ENCODE results near the gene MYO3B.

MYO3B gene

DNA sequence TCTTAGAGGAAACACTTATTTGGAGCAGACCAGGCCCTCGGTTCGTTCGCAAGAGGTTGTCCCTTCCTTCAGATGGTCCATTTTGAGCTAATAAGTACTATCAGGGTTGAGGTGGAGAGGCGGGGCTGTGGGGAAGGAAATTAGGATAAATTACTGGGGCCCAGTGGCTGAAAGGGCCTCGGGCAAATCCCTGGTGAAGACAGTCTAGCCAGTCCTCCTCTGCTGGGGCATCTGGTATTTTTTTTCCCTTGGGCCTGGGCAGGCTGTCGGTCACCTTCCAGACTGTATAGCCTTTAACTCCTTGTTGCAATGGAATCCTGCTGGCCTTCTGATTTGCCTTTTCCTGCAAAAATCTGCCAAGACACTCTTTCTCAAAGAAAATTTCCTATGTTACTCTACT lies 1.7 kb upstream of the MYO3B start:
- DNase-seq (ENCODE audit: low read depth) = no peak
- no peak overlapping the region for H3K4me3 ChIP-seq (ENCODE audit: low read depth, low read length)
- TF ChIP-seq, protein P1, sequence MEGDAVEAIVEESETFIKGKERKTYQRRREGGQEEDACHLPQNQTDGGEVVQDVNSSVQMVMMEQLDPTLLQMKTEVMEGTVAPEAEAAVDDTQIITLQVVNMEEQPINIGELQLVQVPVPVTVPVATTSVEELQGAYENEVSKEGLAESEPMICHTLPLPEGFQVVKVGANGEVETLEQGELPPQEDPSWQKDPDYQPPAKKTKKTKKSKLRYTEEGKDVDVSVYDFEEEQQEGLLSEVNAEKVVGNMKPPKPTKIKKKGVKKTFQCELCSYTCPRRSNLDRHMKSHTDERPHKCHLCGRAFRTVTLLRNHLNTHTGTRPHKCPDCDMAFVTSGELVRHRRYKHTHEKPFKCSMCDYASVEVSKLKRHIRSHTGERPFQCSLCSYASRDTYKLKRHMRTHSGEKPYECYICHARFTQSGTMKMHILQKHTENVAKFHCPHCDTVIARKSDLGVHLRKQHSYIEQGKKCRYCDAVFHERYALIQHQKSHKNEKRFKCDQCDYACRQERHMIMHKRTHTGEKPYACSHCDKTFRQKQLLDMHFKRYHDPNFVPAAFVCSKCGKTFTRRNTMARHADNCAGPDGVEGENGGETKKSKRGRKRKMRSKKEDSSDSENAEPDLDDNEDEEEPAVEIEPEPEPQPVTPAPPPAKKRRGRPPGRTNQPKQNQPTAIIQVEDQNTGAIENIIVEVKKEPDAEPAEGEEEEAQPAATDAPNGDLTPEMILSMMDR (conservative IDR thresholded peaks at IDR 0.05; ENCODE audit: low read depth, low read length) = no peak

DNA sequence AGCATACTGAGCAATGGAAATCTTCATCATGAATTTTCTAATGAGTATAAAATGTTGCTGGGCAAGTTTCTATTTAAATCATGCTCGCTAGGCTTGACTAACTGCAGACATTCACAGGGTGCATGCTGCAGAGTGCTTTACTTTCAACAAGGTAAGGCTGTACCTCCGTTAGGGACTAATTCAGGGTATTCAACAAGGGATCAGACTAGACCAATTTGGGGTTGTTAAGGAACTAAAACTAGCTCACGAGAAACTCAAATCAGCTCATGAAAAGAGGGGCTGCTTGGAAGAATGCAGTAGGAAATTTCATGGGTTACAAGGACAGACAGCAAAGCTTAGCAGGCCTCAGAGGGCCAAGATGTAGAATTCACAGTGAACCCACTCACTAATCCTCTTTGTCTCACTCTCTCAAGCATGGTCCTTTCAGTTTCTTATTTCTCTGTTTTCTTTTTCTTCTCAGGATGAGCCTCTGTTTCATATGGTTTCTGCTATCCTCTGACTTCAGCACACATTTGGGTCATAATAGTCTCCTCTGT lies 2.2 kb downstream of the MYO3B start:
- no peak for DNase-seq (ENCODE audit: low read depth)
- H3K4me3 ChIP-seq (ENCODE audit: low read depth, low read length) = no peak overlapping the region

DNA sequence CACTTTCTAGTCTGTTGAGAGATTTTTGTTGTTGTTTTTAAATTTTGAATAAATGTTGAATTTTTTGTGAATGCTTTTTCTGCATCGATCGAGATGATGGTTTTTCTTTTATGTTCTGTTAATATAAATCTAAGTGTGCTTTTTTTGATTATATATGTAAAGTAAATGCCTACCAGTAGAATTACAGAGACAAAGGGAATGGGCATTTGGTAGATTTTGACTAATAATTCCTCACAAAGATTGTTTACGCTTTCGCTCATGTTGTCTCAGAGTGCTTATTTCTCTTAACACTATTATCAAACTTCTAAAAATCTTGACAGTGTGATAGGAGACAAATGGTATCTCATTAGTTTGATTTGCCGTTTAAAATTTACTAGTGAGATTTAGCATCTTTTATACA lies 3.7 kb downstream of the MYO3B start:
- DNase-seq (ENCODE audit: low read depth) = no peak
- no peak overlapping the region for H3K4me3 ChIP-seq (ENCODE audit: low read depth, low read length)
- TF ChIP-seq, protein P1 (conservative IDR thresholded peaks at IDR 0.05; ENCODE audit: low read depth, low read length) = no peak

More for the DNA sequence above, 2.2 kb downstream of the MYO3B start:
- TF ChIP-seq, protein P1 (conservative IDR thresholded peaks at IDR 0.05; ENCODE audit: low read depth, low read length) = no peak

DNA sequence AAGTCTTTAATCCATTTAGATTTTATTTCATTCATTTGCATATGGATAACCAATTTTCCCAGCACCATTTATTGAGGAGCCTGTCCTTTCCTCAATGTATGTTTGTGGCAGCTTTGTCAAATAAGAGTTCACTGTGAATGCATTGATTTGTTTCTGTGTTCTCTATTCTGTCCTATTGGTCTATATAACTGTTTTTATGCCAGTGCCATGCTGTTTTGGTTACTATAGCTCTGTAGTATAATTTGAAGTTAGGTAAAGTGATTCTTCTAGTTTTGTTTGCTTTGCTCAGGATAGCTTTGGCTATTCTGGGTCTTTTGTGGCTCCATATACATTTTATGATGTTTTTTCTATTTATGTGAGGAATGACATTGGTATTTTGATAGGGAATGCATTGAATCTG lies 7.4 kb downstream of the MYO3B start:
- H3K4me3 ChIP-seq (ENCODE audit: low read depth, low read length) = no peak overlapping the region
- TF ChIP-seq, protein P1 (conservative IDR thresholded peaks at IDR 0.05; ENCODE audit: low read depth, low read length) = no peak
- no peak for DNase-seq (ENCODE audit: low read depth)

DNA sequence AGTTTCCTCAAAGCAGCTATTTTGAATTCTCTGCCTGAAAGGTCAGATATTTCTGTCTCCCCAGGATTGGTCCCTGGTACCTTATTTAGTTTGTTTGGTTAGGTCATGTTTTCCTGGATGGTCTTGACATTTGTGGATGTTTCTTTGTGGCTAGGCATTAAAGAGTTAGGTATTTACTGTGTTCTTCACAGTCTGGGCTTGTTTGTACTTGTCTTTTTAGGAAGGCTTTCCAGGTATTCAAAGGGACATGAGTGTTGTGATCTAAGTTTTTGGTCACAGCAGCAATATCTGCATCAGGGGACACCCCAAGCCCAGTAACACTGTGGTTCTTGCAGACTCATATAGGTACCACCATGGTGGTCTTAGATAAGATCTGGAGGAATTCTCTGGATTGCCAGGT lies 11.8 kb downstream of the MYO3B start:
- no peak for DNase-seq (ENCODE audit: low read depth)
- TF ChIP-seq, protein P1 (conservative IDR thresholded peaks at IDR 0.05; ENCODE audit: low read depth, low read length) = no peak
- H3K4me3 ChIP-seq (ENCODE audit: low read depth, low read length) = no peak overlapping the region

DNA sequence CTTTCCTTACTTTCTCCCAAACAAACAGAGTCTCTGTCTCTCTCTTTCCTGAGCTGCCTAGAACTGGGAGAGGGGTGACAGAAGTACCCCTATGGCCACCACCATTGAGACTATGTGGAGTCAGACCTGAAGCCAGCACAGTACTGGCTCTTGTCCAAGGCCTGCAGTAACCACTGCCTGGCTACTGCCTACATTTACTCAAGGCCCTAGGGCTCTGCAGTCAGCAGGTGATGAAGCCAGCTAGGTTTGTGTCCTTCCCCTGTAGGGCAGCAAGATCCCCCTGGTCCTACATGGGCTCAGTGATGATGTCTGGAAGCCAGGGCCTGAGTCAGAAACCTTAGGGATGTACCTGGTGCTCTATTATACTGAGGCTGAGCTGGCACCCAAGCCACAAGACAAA lies 12.2 kb downstream of the MYO3B start:
- no peak overlapping the region for H3K4me3 ChIP-seq (ENCODE audit: low read depth, low read length)
- TF ChIP-seq, protein P1 (conservative IDR thresholded peaks at IDR 0.05; ENCODE audit: low read depth, low read length) = no peak
- DNase-seq (ENCODE audit: low read depth) = no peak

DNA sequence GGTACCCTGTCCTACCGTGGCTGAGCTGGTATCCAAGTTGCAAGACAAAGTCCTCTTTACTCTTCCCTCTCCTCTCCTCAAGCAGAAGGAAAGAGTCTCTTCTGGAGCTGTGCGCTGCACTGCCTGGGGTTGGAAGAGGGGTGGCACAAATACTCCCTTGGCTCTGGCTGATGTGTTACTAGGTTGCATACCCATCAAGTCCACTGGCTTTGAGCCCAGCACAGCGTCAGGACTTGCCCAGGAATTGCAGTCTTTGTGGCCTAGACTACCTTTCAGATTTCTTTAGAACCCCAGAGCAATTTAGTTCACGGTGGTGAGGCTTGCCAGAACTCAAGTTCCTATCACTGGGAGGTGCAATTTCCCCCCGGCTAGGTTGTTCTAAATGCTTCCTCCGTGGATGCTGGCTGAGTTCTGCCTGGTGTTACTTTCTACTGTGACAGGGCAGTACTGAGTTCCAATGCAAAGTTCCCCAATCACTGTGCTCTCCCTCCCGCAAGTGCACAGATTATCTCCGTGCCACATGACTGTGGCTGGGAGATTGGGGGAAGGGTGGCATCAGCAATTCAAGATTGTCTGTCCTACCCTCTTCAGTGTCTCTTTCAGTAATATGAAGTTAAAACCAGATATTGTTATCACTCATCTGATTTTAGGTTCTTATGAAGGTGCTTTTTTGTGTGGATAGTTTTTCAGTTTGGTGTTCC lies 13.4 kb downstream of the MYO3B start:
- DNase-seq (ENCODE audit: low read depth) = no peak
- TF ChIP-seq, protein P1 (conservative IDR thresholded peaks at IDR 0.05; ENCODE audit: low read depth, low read length) = no peak
- no peak overlapping the region for H3K4me3 ChIP-seq (ENCODE audit: low read depth, low read length)
